Gastrocnemius medialis (tissue), 4 donors: Measurements from ENCODE around the gene ACACB.

Experiments
- POLR2A ChIP-seq, 2 donors: fragments of 450-650 bp; IDR thresholded peaks; one replicate each; pipeline ENCODE4 v1.6.1; 2017; ENCODE audit warnings: antibody characterized with exemption in 2 of 2, mild to moderate bottlenecking in 2 of 2, moderate library complexity in 2 of 2
- TF ChIP-seq, protein P1 (sequence below), 5 experiments: fragments of 450-650 bp in 3 of 5; fragments of 200-600 bp in 2 of 5; sonication (generic) in 2 of 5; IDR thresholded peaks in 4 of 5; conservative IDR thresholded peaks in 1 of 5; 1 replicate in 4 of 5; 2 replicates in 1 of 5; pipeline ENCODE4 v1.5.1; 2016 to 2019; ENCODE audit warnings: antibody characterized with exemption in 5 of 5, mild to moderate bottlenecking in 3 of 5, moderate library complexity in 3 of 5

DNA sequence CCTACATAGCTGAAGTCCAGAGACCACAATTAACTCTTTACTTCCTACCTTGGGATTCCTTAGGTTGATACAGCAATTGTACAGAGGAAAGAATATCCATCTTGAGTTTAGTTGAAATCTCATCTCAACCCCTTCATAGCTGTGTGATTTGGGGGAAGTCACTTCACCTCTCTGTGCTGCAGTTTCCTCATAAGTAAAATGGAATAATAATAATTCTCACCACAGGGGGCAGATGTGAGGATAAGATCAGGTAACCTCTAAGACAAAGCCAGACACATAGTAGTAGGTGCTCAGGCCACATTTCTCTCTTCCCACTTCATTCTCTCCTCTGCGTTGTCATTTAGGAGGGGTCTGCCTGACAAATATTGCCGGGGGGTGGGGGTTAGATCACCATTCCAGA is 186.0 kb downstream of the ACACB start:
- TF ChIP-seq, protein P1, sequence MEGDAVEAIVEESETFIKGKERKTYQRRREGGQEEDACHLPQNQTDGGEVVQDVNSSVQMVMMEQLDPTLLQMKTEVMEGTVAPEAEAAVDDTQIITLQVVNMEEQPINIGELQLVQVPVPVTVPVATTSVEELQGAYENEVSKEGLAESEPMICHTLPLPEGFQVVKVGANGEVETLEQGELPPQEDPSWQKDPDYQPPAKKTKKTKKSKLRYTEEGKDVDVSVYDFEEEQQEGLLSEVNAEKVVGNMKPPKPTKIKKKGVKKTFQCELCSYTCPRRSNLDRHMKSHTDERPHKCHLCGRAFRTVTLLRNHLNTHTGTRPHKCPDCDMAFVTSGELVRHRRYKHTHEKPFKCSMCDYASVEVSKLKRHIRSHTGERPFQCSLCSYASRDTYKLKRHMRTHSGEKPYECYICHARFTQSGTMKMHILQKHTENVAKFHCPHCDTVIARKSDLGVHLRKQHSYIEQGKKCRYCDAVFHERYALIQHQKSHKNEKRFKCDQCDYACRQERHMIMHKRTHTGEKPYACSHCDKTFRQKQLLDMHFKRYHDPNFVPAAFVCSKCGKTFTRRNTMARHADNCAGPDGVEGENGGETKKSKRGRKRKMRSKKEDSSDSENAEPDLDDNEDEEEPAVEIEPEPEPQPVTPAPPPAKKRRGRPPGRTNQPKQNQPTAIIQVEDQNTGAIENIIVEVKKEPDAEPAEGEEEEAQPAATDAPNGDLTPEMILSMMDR (IDR thresholded peaks at IDR 0.05 in 4 of 5, conservative IDR thresholded peaks at IDR 0.05 in 1 of 5), result peak in 1 of 5 experiments; percentile 16
- TF ChIP-seq POLR2A (IDR thresholded peaks at IDR 0.05), result no peak
